SK-N-SH treated with all-trans-retinoic acid at 6 μM for 48 hours (cell line): ENCODE results near the gene SDCCAG8.

Experiments
- ATAC-seq: fragments of 200-7000 bp; cut with Tn5 transposase; 3 replicates; pipeline ENCODE4 v1.9.1; 2020; ENCODE audit warnings: mild to moderate bottlenecking, moderate library complexity
- ARNTL ChIP-seq: fragments of 450-650 bp; formaldehyde crosslinking; IDR thresholded peaks from 2 replicates; pipeline ENCODE4 v1.5.0; 2020; ENCODE audit warnings: low read depth, mild to moderate bottlenecking, moderate library complexity, borderline replicate concordance
- BACH2 ChIP-seq: fragments of 250-450 bp; sonication (Bioruptor Pico); IDR thresholded peaks from 2 replicates; pipeline ENCODE4 v1.9.0; 2021; ENCODE audit warnings: mild to moderate bottlenecking, borderline replicate concordance
- CSDC2 ChIP-seq: fragments of 250-450 bp; sonication (Bioruptor Pico); IDR thresholded peaks from 2 replicates; pipeline ENCODE4 v1.5.0; 2020; ENCODE audit warnings: mild to moderate bottlenecking, moderate library complexity
- ESRRG ChIP-seq: fragments of 250-450 bp; sonication (Bioruptor Pico); IDR thresholded peaks from 2 replicates; pipeline ENCODE4 v1.6.1; 2021; ENCODE audit warnings: mild to moderate bottlenecking
- GLIS3 ChIP-seq: fragments of 250-450 bp; sonication (Bioruptor Pico); IDR thresholded peaks from 2 replicates; pipeline ENCODE4 v1.5.0; 2020; ENCODE audit warnings: mild to moderate bottlenecking, moderate library complexity
- ISL1 ChIP-seq: fragments of 250-450 bp; sonication (Bioruptor Pico); IDR thresholded peaks from 2 replicates; pipeline ENCODE4 v2.1.2; 2022; ENCODE audit warnings: mild to moderate bottlenecking, moderate library complexity
- OSR1 ChIP-seq: fragments of 250-450 bp; sonication (Bioruptor Pico); IDR thresholded peaks from 2 replicates; pipeline ENCODE4 v1.8.0; 2022; ENCODE audit warnings: moderate library complexity, mild to moderate bottlenecking, inconsistent platforms
- PPARA ChIP-seq: fragments of 250-450 bp; sonication (Bioruptor Pico); IDR thresholded peaks from 2 replicates; pipeline ENCODE4 v1.5.0; 2020; ENCODE audit warnings: mild to moderate bottlenecking, borderline replicate concordance
- RARB ChIP-seq: fragments of 250-450 bp; sonication (Bioruptor Pico); IDR thresholded peaks from 2 replicates; pipeline ENCODE4 v1.8.0; 2021; ENCODE audit warnings: mild to moderate bottlenecking, moderate library complexity
- SNAI2 ChIP-seq: fragments of 250-450 bp; sonication (Bioruptor Pico); IDR thresholded peaks from 2 replicates; pipeline ENCODE4 v1.5.0; 2020; ENCODE audit warnings: mild to moderate bottlenecking, moderate library complexity
- TCF4 ChIP-seq: fragments of 250-450 bp; sonication (Bioruptor Pico); IDR thresholded peaks from 2 replicates; pipeline ENCODE4 v1.8.0; 2021; ENCODE audit warnings: mild to moderate bottlenecking, moderate library complexity, borderline replicate concordance
- TOX ChIP-seq: fragments of 250-450 bp; sonication (Bioruptor Pico); IDR thresholded peaks from 2 replicates; pipeline ENCODE4 v1.8.0; 2021; ENCODE audit warnings: mild to moderate bottlenecking, moderate library complexity, borderline replicate concordance
- ZC3H10 ChIP-seq: fragments of 250-450 bp; sonication (Bioruptor Pico); IDR thresholded peaks from 2 replicates; pipeline ENCODE4 v1.5.1; 2021; ENCODE audit warnings: mild to moderate bottlenecking, moderate library complexity
- ZFP3 ChIP-seq: fragments of 250-450 bp; sonication (Bioruptor Pico); IDR thresholded peaks from 2 replicates; pipeline ENCODE4 v1.5.0; 2020; ENCODE audit warnings: mild to moderate bottlenecking, moderate library complexity
- ZFP30 ChIP-seq: fragments of 450-650 bp; formaldehyde crosslinking; IDR thresholded peaks from 2 replicates; pipeline ENCODE4 v1.5.0; 2022; ENCODE audit warnings: mild to moderate bottlenecking, moderate library complexity
- ZNF565 ChIP-seq: fragments of 450-650 bp; formaldehyde crosslinking; conservative IDR thresholded peaks from 2 replicates; pipeline ENCODE4 v1.5.0; 2020; ENCODE audit warnings: low read depth, mild to moderate bottlenecking, moderate library complexity
- ZNF8 ChIP-seq: fragments of 450-650 bp; formaldehyde crosslinking; IDR thresholded peaks from 2 replicates; pipeline ENCODE4 v1.5.0; 2020; ENCODE audit warnings: mild to moderate bottlenecking, moderate library complexity
- TF ChIP-seq, protein P1 (sequence below): fragments of 250-450 bp; sonication (Bioruptor Pico); IDR thresholded peaks from 2 replicates; pipeline ENCODE4 v1.8.0; 2021; ENCODE audit warnings: low read depth, mild to moderate bottlenecking, moderate library complexity, borderline replicate concordance
- TF ChIP-seq, protein P2 (sequence below): fragments of 250-450 bp; sonication (Bioruptor Pico); IDR thresholded peaks from 2 replicates; pipeline ENCODE4 v1.5.0; 2020; ENCODE audit warnings: mild to moderate bottlenecking, moderate library complexity
- TF ChIP-seq, protein P3 (sequence below): fragments of 250-450 bp; sonication (Bioruptor Pico); IDR thresholded peaks from 2 replicates; pipeline ENCODE4 v1.5.1; 2021; ENCODE audit warnings: mild to moderate bottlenecking, moderate library complexity
- TF ChIP-seq, protein P4 (sequence below): fragments of 250-450 bp; sonication (Bioruptor Pico); IDR thresholded peaks from 2 replicates; pipeline ENCODE4 v1.5.1; 2020; ENCODE audit warnings: low read depth, mild to moderate bottlenecking, moderate library complexity

SDCCAG8 gene

DNA sequence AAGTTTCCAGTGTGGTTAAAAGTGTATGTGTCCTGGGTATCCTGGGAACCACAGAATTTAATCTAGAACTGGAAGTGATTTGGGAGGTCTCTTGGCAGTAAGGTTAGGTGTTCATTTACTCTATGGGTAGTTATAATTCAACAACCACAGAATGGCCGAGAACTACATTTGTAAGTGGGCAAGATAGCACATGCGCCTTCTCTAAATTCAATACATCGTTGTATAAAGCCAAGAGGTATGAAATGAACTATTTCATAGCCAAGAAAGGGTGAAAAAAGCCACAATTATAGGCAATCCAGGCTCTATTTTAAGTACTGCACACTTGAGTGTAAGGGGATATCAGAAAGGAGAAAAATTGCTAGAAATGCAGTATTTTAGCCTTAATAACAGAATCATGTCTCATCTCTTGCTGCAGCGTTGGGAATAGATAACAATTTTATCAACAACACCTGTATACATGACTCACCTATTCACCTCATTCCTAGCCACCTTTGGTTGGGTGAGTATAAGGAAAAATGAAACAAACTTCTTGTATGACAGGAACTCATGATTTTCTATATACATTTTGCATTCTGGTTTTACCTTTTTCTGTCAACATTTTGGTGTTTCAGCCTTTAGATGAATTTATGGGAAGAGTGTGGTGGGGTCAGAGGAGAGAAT is 4.5 kb downstream of the SDCCAG8 start:
- no peak for TF ChIP-seq ZC3H10 (CRISPR knock-in tag)
- no peak for TF ChIP-seq ZFP30 (CRISPR knock-in tag)
- no peak for TF ChIP-seq CSDC2
- TF ChIP-seq RARB (CRISPR knock-in tag) = no peak
- TF ChIP-seq TOX = no peak
- TF ChIP-seq, protein P1, sequence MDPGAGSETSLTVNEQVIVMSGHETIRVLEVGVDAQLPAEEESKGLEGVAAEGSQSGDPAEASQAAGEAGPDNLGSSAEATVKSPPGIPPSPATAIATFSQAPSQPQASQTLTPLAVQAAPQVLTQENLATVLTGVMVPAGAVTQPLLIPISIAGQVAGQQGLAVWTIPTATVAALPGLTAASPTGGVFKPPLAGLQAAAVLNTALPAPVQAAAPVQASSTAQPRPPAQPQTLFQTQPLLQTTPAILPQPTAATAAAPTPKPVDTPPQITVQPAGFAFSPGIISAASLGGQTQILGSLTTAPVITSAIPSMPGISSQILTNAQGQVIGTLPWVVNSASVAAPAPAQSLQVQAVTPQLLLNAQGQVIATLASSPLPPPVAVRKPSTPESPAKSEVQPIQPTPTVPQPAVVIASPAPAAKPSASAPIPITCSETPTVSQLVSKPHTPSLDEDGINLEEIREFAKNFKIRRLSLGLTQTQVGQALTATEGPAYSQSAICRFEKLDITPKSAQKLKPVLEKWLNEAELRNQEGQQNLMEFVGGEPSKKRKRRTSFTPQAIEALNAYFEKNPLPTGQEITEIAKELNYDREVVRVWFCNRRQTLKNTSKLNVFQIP (CRISPR knock-in tag) = no peak
- no peak for TF ChIP-seq ZNF8 (CRISPR knock-in tag)
- no peak for TF ChIP-seq GLIS3 (CRISPR knock-in tag)
- TF ChIP-seq ESRRG (CRISPR knock-in tag) = no peak
- TF ChIP-seq, protein P2, sequence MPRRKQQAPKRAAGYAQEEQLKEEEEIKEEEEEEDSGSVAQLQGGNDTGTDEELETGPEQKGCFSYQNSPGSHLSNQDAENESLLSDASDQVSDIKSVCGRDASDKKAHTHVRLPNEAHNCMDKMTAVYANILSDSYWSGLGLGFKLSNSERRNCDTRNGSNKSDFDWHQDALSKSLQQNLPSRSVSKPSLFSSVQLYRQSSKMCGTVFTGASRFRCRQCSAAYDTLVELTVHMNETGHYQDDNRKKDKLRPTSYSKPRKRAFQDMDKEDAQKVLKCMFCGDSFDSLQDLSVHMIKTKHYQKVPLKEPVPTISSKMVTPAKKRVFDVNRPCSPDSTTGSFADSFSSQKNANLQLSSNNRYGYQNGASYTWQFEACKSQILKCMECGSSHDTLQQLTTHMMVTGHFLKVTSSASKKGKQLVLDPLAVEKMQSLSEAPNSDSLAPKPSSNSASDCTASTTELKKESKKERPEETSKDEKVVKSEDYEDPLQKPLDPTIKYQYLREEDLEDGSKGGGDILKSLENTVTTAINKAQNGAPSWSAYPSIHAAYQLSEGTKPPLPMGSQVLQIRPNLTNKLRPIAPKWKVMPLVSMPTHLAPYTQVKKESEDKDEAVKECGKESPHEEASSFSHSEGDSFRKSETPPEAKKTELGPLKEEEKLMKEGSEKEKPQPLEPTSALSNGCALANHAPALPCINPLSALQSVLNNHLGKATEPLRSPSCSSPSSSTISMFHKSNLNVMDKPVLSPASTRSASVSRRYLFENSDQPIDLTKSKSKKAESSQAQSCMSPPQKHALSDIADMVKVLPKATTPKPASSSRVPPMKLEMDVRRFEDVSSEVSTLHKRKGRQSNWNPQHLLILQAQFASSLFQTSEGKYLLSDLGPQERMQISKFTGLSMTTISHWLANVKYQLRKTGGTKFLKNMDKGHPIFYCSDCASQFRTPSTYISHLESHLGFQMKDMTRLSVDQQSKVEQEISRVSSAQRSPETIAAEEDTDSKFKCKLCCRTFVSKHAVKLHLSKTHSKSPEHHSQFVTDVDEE (CRISPR knock-in tag) = no peak
- TF ChIP-seq, protein P3, sequence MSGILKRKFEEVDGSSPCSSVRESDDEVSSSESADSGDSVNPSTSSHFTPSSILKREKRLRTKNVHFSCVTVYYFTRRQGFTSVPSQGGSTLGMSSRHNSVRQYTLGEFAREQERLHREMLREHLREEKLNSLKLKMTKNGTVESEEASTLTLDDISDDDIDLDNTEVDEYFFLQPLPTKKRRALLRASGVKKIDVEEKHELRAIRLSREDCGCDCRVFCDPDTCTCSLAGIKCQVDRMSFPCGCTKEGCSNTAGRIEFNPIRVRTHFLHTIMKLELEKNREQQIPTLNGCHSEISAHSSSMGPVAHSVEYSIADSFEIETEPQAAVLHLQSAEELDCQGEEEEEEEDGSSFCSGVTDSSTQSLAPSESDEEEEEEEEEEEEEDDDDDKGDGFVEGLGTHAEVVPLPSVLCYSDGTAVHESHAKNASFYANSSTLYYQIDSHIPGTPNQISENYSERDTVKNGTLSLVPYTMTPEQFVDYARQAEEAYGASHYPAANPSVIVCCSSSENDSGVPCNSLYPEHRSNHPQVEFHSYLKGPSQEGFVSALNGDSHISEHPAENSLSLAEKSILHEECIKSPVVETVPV (CRISPR knock-in tag) = no peak
- TF ChIP-seq PPARA (CRISPR knock-in tag) = no peak
- TF ChIP-seq ZFP3 = no peak
- TF ChIP-seq, protein P4, sequence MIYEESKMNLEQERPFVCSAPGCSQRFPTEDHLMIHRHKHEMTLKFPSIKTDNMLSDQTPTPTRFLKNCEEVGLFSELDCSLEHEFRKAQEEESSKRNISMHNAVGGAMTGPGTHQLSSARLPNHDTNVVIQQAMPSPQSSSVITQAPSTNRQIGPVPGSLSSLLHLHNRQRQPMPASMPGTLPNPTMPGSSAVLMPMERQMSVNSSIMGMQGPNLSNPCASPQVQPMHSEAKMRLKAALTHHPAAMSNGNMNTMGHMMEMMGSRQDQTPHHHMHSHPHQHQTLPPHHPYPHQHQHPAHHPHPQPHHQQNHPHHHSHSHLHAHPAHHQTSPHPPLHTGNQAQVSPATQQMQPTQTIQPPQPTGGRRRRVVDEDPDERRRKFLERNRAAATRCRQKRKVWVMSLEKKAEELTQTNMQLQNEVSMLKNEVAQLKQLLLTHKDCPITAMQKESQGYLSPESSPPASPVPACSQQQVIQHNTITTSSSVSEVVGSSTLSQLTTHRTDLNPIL (CRISPR knock-in tag) = no peak
- no peak for TF ChIP-seq ZNF565 (CRISPR knock-in tag)

DNA sequence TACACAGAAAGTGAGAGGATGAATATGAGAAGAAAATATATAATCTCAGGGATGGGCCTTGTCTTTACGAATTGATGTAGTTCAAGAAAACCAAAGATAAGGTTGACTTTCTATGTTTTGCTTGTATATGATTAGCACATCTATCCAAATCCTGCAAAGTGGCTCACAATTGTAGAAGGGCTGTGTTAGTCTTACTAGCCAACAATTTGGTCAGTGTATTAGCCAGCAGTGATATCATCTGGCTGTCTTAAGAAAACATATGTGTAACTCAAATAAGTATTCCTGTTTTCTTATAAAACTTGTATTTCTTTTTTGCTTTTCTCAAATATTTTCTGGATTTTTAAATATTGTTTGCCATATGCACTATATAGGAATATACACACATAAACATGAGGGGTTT is 5.5 kb downstream of the SDCCAG8 start:
- TF ChIP-seq ZC3H10 (CRISPR knock-in tag) = no peak

More for the DNA sequence above, 4.5 kb downstream of the SDCCAG8 start:
- no peak for ATAC-seq

DNA sequence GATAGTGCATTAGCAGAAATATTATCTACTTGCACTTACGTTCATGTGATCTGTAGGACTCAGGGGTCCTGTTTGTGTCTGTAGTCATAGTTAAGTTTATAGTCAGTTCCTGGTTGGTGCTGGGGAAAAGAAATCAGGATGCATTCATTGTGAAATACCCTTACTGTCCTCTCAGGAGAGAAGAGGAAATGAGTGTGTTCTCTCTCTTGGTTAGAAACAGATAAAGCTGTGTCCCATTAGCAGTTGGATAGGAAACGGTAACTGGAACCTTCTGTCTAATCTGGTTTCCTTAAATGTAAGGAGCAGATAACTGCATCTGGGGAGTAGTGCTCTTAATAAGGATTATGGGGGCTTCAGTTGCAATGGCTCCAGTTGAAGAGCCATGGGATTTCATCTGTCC is 8.9 kb downstream of the SDCCAG8 start:
- ATAC-seq = peak; percentile 64
- no peak for TF ChIP-seq PPARA (CRISPR knock-in tag)
- TF ChIP-seq ZNF565 (CRISPR knock-in tag) = no peak
- no peak for TF ChIP-seq ZFP30 (CRISPR knock-in tag)
- no peak for TF ChIP-seq TOX
- TF ChIP-seq, protein P2 (CRISPR knock-in tag) = no peak
- no peak for TF ChIP-seq ZFP3
- no peak for TF ChIP-seq SNAI2
- no peak for TF ChIP-seq TCF4 (CRISPR knock-in tag)
- TF ChIP-seq GLIS3 (CRISPR knock-in tag) = no peak
- no peak for TF ChIP-seq RARB (CRISPR knock-in tag)

More for the DNA sequence above, 5.5 kb downstream of the SDCCAG8 start:
- no peak for ATAC-seq

DNA sequence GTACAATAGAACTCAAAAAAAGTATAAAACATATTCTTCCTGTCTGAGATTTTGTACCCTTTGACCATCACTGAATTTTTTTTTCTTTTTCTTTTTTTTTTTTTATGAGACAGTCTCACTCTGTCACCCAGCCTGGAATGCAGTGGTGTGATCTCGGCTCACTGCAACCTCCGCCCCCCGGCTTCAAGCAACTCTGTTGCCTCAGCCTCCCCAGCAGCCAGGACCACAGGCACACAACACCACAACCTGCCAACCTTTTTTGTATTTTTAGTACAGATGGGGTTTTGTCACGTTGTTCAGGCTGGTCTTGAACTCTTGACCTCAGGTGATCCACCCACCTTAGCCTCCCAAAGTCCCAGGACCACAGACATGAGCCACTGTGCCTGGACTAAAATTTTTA is 10.4 kb downstream of the SDCCAG8 start:
- ATAC-seq = no peak
- no peak for TF ChIP-seq ESRRG (CRISPR knock-in tag)
- TF ChIP-seq, protein P1 (CRISPR knock-in tag) = no peak
- TF ChIP-seq ZC3H10 (CRISPR knock-in tag) = no peak
- TF ChIP-seq ARNTL = no peak
- no peak for TF ChIP-seq ZFP30 (CRISPR knock-in tag)
- TF ChIP-seq GLIS3 (CRISPR knock-in tag) = no peak
- TF ChIP-seq, protein P3 (CRISPR knock-in tag) = no peak
- TF ChIP-seq BACH2 (CRISPR knock-in tag) = no peak
- no peak for TF ChIP-seq TOX
- TF ChIP-seq RARB (CRISPR knock-in tag) = no peak
- no peak for TF ChIP-seq PPARA (CRISPR knock-in tag)
- TF ChIP-seq ISL1 (CRISPR knock-in tag) = no peak
- TF ChIP-seq OSR1 (CRISPR knock-in tag) = no peak
- TF ChIP-seq ZNF8 (CRISPR knock-in tag) = no peak
- no peak for TF ChIP-seq TCF4 (CRISPR knock-in tag)
